Activated CD8-positive, alpha-beta memory T cell treated with anti-CD3 and anti-CD28 coated beads for 48 hours (primary cell): ENCODE results near the gene SPEF1.
"Not testable (repeated sequence)": the region's sequence is repeated elsewhere in the genome, so short reads cannot be mapped to it uniquely, and the experiment has no call there.

Experiments used
- DNase-seq, 3 experiments: peaks; one replicate each; pipeline ENCODE4 v3.0.0-alpha.2; 2020; ENCODE audit warnings: low read depth in 2 of 3, low spot score in 2 of 3

The SPEF1 gene, protein sequence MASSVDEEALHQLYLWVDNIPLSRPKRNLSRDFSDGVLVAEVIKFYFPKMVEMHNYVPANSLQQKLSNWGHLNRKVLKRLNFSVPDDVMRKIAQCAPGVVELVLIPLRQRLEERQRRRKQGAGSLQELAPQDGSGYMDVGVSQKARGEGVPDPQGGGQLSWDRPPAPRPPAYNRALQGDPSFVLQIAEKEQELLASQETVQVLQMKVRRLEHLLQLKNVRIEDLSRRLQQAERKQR

DNA sequence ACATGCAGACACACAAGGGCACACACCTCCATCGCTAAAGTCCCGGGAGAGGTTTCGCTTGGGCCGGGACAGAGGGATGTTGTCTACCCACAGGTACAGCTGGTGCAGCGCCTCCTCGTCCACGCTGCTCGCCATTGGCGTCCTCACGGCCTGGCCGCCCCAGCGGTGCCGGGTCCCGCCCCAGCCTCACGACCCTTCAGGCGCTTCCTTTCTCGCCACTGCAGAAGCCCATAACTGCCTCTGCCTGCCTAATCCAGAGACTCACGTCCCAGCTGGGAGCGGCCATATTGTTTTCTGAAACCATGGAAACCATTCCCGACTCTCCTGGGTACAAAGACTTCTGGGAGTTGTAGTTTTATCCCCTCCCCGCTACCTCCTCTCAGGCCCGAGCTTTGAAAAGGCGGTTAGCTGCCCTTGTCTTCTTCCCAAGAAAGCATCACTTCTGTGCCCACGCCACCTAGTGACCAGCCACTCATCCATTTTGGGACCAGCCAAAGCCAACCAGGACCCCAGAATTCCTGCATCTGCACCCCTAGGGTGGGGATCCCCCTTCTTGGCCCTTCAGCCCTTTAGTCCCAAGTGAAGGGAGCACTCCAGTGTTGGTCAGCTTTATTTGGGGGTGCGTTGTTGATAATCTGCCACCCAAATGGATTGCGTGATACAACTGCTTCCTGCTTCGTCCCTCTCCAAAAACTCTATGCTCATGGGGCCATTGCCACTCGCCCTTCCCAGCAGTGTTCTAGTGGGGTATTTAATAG is at the start of gene SPEF1:
TSS of gene SPEF1 (minus strand) at position 296 of the 758 bp plus-strand sequence. CDS start at position 135, 161 bp downstream.
- DNase-seq: no peak

DNA sequence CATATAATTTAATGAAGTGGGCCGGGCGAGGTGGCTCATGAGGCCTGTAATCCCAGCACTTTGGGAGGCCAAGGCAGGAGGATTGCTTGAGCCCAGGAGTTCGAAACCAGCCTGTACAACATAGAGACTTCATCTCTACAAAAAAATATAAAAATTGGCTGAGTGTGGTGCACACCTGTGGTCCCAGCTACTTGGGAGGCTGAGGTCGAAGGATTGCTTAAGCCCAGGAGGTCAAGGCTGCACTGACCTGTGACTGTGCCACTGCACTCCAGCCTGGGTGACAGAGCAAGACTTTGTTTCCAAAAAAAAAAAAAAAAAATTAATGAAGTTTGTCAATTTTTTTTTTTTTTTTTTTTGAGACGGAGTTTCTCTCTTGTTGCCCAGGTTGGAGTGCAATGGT is 48.6 kb upstream of the SPEF1 start:
- not testable (repeated sequence) for DNase-seq

DNA sequence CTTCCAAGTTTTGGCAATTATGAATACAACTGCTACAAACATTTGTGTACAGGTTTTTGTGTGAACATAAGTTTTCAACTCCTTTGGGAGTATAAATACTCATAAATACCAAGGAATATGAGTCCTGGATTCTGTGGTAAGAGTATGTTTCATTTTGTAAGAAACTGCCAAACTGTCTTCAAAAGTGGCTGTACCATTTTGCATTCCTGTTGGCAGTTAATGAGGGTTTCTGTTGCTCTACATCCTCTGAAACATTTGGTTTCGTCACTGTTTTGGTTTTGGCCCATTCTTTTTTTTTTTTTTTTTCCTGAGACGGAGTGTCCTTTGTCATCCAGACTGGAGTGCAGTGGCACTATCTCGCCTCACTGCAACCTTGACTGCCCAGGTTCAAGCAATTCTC is 47.5 kb upstream of the SPEF1 start:
- DNase-seq: no peak

DNA sequence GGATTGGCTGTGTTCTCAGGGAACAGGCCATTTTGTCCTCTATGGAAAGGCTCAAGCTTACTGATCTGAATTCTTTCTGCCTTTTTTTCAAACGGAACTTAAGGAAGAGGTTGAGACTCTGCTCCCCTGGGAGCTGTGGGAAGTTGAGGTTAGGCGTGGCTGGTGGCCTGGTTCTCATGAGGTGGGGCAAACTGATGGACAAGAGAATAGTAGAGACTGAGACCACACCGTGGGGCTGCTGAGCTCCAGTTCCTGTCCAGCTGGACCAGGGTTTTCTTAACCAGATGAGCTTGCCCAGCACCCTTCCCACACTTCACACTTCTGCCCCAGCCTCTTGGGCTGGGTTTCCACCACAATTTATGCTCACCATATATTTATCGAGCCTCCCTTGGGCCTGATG is 45.2 kb upstream of the SPEF1 start:
- DNase-seq: no peak

DNA sequence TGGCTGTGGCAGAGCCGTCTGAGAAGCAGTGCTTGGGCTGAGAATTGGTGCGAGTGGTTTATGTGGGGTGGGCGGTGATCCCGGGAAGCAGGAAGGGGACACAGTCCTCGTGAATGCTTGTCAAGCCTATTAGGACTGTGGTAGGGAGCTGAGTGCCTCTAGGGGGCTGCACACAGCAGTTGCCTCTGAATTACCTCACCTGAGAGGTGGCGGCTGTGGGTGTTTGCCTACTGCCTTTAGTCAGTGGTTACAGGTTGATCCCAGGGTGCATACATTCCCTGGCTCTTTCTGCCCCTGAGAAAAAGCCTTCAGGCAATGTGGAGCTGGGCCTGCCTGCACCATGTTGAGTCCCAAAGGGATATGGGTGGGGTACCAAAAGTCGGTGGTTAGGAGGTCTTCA is 44.3 kb upstream of the SPEF1 start:
- DNase-seq: no peak

DNA sequence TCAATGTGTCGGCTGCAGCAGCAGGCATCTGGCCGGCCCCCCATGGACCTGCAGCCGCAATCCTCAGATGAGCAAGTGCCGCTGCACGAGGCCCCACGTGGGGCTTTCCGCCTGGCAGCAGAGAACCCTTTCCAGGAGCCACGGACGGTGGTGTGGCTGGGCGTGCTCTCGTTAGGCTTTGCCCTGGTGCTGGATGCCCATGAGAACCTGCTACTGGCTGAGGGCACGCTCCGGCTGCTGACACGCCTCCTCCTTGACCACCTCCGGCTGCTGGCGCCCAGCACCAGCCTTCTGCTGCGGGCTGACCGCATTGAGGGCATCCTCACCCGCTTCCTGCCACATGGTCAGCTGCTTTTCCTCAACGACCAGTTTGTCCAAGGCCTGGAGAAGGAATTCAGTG is 42.6 kb upstream of the SPEF1 start:
- no peak for DNase-seq

DNA sequence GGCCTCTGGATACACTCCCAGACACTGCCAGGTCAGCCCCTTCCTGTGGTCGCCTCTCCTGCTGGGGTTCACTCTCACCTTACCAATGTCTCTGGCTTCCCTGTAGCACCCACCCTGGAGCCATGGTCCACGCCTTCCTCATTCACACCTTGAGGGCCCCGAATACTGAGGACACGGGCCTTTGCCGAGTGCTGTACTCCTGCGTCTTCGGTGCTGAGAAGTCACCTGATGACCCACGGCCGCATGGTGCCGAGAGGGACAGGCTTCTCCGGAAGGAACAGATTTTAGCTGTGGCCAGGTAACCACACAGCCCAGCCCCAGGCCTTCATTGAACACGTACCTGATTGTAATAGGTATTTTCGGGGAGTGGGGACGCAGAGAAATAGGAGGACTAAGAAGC is 40.7 kb upstream of the SPEF1 start:
- DNase-seq: no peak

DNA sequence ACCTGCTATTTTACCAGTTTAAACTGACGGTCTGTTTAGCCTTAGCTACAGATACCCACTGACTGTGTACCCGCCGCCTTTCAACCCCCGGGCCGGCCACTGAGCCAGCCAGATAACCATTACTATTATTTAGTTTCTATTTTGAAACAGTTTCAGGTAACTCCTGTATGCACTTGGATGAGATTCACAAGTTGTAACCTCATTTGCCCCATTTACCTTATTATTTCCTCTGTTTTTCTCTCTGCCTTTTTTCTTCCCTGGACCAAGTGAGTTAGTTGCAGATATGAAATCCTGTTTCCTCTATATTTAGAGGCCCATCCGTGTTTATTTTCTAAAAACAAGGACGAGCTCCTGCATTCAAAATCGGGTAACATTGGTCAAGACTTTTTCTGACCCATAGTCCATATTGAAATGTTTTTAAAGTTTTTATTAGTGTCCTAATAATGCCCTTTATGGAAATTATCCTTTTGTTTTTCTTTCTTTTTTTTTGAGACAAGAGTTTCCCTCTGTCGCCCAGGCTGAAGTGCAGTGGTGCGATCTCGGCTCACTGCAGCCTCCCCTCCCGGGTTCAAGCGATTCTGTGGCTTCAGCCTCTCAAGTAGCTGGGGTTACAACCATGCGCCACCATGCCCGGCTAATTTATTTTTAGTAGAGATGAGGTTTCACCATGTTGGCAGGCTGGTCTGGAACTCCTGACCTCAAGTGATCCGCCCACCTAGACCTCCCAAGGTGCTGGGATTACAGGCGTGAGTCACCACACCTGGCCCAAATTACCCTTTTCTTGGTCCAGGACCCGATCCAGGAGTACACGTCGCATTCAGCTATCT is 39.9 kb upstream of the SPEF1 start:
- DNase-seq: no peak

DNA sequence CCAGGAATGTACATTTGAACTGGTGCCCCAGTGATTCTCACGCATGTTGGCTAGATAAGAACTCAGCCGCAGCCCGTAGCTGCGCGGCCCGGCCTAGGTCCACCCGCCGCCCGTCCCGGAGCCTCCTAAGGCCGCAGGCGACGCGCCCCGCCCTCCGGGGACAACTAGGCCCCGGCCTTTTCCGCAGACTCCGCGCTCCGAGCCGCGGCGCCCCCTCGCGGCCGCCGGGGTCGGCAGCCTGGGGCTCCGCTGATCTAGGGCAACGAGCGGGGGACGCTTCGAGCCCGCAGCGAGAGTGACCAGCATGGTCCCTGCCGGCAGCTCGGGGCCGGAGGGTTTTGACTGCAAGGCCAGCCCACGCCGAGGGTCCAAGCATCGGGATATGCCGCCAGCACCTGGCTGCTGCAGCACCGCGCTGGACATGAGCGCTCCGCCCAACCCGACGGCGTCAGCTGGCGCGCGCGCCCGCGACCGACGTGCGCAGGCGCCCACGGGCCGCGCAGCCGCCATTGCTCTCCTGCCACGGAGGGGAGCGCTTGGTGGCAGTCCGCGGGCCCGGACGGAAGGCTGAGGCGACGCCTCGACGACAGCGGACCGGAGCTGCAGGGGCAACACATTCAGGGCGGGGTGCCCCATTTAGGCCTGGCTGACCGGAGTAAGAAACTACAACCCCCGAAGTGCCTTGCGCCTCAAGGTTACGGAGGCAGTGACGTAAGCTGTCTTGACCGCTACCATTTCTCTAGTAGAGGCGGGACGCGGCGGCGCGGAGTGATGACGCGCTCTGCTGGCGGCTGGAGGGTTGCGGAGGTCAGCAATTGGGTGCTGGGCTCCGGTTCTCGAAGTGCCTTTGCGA is 39.0 kb upstream of the SPEF1 start, which contains the start of gene AP5S1:
TSS of gene AP5S1 (plus strand) at position 500 of the 853 bp plus-strand sequence. CDS start 1,571 bp downstream, outside the sequence.
- peak; percentile 89 to 95 (median 94) for DNase-seq

DNA sequence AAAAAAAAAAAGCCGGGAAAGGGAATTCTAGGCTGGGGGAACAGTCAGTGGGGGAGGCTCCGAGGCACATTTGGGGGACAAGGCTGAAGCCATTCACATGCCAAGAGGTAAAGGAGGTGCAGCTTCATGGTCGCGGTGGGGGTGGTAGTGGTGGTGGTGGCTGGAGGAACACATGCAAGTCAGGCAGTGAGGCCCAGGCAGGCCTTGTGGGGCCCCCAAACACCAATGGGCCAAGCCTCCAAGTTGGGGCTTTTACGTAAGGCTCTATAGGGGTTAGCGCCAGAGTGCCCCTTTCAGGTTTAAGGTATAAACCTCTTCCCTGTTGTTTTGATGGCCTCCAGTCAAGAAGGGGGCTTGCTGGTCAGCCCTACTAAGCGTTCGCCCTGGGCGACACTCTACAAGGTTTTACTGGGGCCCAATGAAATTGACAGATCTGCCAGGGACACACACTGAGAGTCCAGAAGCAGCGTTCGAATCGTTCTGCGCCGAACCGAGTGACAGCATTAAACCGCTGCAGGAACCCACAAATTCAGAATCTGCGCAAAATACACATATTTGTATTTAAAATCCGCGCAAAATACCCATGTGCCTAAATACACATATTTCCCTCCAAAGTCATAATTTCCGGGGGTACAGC is 38.3 kb upstream of the SPEF1 start:
- DNase-seq: no peak

DNA sequence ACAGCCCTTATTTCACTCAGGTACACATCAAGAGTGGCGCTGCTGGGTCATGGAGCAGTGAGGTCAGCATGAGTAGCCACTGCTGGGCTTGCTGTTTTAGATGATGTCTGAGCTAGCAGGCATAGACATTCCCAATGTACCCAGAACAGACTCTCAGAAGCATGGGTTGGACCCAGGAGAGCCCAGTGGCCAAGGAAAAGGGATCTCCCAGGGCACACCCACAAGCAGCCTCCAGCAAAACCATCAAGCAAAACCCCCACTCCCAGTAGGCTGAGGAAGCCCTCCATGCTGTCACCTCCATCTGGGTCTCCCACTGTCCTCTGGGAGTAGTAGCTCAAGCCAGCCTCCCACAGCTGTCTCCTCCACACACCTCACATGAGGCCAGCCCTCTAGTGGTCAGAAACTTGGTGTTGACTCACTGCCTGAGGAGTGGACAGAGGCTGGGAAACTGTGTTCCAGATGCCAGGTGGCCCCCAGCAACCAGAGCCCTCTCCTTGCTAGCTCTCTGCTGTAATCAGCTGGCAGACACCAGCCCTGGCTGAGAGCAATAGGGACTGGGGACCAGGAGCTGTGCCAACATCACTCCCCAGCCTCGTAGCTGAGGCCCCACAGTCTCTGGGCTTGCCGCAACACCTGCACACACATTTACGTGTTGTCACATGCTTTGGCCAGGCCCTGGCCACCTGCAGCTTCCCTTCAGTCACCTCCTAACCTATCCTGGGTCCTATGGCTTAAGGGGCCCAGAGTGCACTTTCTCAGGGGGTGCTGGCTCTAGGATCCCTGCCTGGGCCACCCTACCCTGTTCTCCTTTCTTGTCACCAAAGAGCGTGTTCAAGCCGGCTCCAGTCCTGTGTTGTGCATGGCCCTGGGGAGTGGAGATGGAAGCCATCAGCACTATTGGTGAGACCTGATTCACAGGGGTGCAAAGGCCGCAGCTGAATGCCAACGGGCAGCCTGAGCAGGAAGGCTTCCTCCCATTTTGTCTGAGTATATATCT is 37.2 kb upstream of the SPEF1 start:
- DNase-seq: no peak

DNA sequence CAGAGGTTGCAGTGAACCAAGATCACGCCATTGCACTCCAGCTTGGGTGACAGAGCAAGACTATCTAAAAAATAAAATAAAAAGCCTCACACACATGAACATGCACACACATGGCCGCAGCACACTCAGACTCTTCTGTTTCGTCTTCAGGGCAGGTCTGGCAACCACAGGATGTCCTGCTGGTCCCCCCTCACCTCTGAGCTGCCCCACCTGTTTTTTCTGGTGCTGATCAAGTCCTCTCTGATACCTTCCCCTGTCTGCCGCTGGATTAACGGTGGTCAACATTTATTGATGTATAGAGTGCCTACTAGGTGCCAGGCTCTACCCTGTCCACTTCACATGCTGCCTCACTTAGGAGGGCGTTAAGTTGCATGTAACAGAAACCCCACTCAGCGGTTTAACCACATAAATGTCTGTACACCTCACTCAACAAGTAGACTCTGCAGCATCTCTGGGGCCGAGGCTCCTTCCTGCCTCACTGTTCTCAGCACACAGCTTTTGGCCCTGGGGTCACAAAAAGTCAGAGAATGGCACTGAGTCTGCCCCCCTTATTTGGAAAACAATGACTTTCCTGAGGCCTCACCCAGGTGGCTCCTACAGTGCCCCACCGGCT is 34.6 kb upstream of the SPEF1 start:
- DNase-seq: no peak

DNA sequence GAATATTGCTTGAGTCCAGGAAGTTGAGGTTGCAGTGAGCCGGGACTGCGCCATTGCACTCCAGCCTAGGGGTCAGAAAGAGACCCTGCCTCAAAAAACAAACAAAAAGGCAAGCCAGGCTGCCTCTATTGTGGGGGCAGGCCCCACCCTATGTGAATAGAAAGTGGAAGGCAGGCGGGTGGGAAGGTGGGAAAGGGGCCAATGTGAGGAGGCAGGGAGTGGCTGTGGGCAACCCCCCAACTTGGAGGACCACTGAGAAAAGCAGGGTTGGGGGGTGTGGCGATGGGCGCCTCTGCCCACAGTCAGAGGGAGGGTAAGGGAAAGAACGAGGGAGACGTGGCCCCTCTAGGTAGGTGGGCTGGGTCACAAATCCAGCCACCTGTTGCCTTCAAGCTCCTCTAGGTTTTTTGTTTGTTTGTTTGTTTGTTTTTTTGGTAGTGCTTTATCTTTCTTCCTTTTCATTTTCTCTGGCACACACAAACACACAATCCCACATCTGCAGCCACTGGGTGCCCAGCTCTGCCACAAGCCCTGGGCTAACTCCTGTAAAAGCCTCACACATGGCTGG is 33.8 kb upstream of the SPEF1 start:
- no peak for DNase-seq

DNA sequence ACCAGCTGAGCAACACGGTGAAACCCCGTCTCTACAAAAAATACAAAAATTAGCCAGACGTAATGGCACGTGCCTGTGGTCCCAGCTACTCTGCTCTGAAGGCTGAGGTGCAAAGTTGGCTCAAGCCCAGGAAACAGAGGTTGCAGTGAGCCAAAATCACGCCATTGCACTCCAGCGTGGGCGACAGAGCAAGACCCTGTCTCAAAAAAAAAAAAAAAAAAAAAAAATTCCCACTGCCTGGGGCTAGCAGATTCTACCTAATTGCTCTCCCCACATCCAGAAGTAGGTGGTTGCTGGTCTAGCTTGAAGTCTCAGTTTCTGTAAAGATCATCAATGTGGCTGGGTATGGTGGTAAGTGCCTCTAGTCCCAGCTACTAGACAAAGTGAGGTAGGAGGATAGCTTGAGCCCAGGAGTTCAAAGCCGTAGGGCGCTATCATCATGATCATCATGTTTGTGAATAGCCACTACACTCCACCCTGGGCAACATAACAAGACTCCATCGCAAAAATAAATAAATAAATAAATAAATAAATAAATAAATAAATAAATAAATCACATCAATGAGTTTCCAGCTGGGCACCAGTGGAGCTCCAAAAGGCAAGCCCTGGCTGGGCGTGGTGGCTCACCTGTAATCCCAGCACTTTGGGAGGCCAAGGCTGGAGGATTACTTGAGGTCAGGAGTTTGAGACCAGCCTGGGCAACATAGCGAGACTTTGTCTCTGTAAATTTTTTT is 32.8 kb upstream of the SPEF1 start:
- no peak for DNase-seq

DNA sequence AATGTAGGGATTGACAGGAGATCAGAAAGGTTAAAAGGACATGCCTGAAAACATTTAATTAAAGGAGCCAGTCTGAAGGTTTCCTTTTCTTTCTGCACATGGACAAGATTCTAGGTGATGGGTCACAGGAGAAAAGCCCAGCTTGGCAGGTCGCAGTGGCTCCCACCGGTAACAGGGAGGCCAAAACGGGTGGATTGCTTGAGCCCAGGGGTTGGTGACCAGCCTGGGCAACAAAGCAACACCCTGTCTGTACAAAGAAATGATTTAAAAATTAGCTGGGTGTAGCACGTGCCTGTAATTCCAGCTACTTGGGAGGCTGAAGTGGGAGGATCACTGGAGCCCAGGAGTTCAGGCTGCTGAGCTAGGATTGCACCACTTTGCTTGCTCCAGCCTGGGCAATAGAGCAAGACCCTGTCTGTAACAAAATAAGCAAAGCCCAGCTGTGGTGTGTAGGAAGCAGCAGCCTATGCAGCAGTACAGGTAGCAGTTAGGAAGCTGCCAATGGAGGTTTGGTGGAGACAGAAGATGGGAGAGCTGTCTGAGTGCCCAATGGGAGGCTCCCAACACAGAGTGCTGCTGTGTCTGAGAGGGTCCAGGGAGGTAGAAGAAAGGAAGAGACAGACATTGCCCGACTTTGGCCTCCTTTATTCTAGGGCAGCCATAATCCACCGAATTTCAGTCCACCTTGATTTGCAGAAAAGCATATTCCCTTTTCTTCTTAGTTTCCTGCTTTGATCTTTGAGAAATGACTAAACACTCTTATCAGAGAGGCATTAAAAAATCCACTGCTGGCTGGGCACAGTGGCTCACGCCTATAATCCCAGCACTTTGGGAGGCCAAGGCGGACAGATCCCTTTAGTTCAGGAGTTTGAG is 32.0 kb upstream of the SPEF1 start:
- DNase-seq: no peak

DNA sequence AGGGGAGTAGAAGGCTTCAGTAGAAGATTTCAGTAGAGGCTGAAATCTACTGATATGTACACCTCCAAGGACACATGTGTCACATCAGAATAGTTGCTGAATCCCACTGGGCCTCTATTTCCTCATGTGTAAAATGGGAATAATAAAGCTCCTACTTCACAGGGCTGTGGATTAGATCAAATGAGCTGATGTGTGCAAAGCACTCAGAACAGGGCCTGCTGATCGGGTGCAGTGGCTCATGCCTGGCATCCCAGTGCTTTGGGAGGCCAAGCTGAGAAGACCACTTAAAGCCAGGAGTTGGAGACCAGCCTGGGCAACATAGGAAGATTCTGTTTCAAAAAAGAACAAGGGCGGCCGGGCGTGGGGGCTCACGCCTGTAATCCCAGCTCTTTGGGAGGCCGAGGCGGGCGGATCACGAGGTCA is 31.0 kb upstream of the SPEF1 start:
- DNase-seq: no peak
